ENCODE data around the gene APEH.

The APEH gene

GRCh38 chr3:49636883-49637609 lies 37.1 kb upstream of the APEH start:
- no peak overlapping the region for H3K4me2 ChIP-seq
- H3K27me3 ChIP-seq, result no peaks in the 10 kb centered on the region
- TF ChIP-seq Cebpa-rat (IDR thresholded peaks at IDR 0.05), result no peak
- H3K27ac ChIP-seq, result no peak overlapping the region
- peaks cover 8% of the 10 kb centered on the region for H3K4me1 ChIP-seq
- no peaks in the 10 kb centered on the region for H4K20me1 ChIP-seq
- no peak overlapping the region for H3K4me3 ChIP-seq
- H3K9ac ChIP-seq, result no peak overlapping the region
- H3K9me3 ChIP-seq, result peaks cover 5% of the 10 kb centered on the region; the same call in 1 of the 2 replicates
- no peaks in the 10 kb centered on the region for H3K36me3 ChIP-seq

GRCh38 chr3:49638445-49638844 lies 35.7 kb upstream of the APEH start:
- Histone ChIP-seq H3K4me1 (peaks cover 8% of the 10 kb centered on the region), H3K27me3 (no peaks in the 10 kb centered on the region), H3K36me3 (no peaks in the 10 kb centered on the region), H3K9me3 (no peaks in the 10 kb centered on the region), H3K4me2 (peak overlapping the region; percentile 36), H4K20me1 (no peaks in the 10 kb centered on the region), H3K4me3 (no peak overlapping the region), H3K9ac (no peak overlapping the region), H3K27ac (no peak overlapping the region)
- TF ChIP-seq Cebpa-rat (IDR thresholded peaks at IDR 0.05), result no peak

DNA sequence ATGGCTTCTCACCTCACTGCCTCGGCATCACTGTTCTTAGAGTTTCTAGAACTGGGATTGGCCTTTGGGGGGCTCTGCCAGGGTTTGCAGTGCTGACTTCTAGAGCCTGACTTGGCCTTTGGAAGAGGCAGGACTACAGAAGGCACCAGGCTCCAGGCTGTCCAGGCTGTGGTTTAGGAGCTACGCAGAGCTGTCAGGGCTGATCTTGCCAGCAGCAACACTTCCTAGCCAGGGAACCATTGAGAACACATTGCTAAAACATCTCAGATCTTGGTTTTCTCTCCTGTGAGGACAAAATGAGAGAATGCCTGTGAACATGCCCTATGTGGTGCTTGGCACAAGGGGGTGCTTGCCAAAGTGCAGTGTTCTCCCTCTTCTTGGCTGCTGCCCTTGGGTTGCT lies 34.6 kb upstream of the APEH start:
- no peak for TF ChIP-seq Cebpa-rat (IDR thresholded peaks at IDR 0.05)

DNA sequence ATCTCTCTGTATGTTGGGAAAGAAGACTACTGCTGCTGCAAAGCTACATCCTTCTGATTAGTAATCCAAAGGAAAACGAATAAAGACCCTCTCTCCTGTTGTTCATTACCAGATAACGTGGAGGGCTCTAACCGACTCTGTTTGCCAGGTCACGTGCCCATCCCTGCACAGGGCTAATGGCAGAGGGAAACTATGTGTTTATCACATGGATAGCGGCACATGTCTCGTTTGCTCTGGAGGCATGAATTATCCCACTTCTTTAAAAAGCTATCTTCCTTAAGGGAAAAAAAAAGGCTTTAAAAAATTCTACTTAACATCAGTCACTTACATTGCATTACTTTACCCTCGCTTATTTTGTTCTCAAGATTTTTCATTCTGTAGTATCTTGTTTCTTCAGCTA lies 32.9 kb upstream of the APEH start:
- TF ChIP-seq Cebpa-rat (IDR thresholded peaks at IDR 0.05), result no peak
- no peaks in the 10 kb centered on the region for H3K36me3 ChIP-seq
- no peak overlapping the region for H3K9ac ChIP-seq
- no peaks in the 10 kb centered on the region for H3K9me3 ChIP-seq
- H3K4me2 ChIP-seq, result no peak overlapping the region
- no peak overlapping the region for H3K4me3 ChIP-seq
- peaks cover 8% of the 10 kb centered on the region for H3K4me1 ChIP-seq
- no peak overlapping the region for H3K27ac ChIP-seq
- no peaks in the 10 kb centered on the region for H4K20me1 ChIP-seq
- H3K27me3 ChIP-seq, result no peaks in the 10 kb centered on the region

More for the DNA sequence above, 34.6 kb upstream of the APEH start:
- Histone ChIP-seq H3K9ac (no peak overlapping the region), H4K20me1 (no peaks in the 10 kb centered on the region), H3K4me2 (no peak overlapping the region), H3K36me3 (no peaks in the 10 kb centered on the region), H3K4me3 (no peak overlapping the region), H3K9me3 (no peaks in the 10 kb centered on the region), H3K27me3 (no peaks in the 10 kb centered on the region), H3K4me1 (peaks cover 8% of the 10 kb centered on the region), H3K27ac (no peak overlapping the region)

GRCh38 chr3:49641921-49642707 lies 32.0 kb upstream of the APEH start:
- H3K36me3 ChIP-seq, result no peaks in the 10 kb centered on the region
- TF ChIP-seq Cebpa-rat (IDR thresholded peaks at IDR 0.05), result no peak
- peaks cover 12% of the 10 kb centered on the region for H3K4me1 ChIP-seq
- no peak overlapping the region for H3K4me2 ChIP-seq
- H3K4me3 ChIP-seq, result no peak overlapping the region
- H3K27me3 ChIP-seq, result no peaks in the 10 kb centered on the region
- no peaks in the 10 kb centered on the region for H3K9me3 ChIP-seq
- 0 out of 2 replicates have a peak overlapping the region, but pooled peaks have one; percentile 4 for H3K27ac ChIP-seq
- H4K20me1 ChIP-seq, result no peaks in the 10 kb centered on the region
- no peak overlapping the region for H3K9ac ChIP-seq

DNA sequence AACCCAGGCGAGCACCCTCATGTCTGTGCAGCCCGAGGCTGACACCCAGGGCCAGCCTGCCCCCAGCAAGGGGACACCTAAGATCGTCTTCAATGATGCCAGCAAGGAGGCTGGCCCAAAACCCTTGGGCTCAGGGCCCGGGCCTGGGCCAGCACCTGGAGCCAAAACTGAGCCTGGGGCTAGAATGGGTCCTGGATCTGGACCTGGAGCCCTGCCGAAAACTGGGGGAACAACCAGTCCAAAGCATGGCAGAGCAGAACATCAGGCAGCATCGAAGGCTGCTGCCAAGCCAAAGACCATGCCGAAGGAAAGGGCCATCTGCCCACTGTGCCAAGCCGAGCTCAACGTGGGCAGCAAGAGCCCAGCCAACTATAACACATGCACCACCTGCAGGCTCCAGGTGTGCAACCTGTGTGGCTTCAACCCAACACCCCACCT lies 31.4 kb upstream of the APEH start:
- Histone ChIP-seq H3K4me2 (no peak overlapping the region), H4K20me1 (no peaks in the 10 kb centered on the region)

DNA sequence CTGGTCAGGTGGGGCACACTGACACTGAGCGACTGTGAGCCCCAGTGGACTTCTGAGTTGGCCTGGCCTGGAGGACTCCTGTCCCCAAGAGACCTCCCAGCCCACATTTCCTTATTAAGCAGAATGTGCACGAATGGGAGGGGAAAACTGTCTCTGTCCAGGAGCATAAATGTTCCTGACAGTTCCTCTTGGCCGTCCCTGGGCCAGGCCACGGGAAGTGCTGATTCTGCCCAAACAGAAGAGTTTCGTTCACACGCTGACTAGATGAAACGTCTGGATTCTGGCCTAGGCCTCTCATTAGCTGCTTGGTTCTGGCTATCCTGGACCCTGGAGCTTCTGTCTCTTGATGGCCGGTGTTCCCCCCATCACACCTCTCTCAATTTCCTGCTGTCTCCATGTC lies 29.5 kb upstream of the APEH start:
- no peak for TF ChIP-seq Cebpa-rat (IDR thresholded peaks at IDR 0.05)
- no peaks in the 10 kb centered on the region for H3K27me3 ChIP-seq
- no peaks in the 10 kb centered on the region for H3K9me3 ChIP-seq
- H3K4me3 ChIP-seq, result no peak overlapping the region
- H3K4me1 ChIP-seq, result peaks cover 19% of the 10 kb centered on the region
- no peak overlapping the region for H3K4me2 ChIP-seq
- H4K20me1 ChIP-seq, result no peaks in the 10 kb centered on the region
- no peak overlapping the region for H3K27ac ChIP-seq
- no peak overlapping the region for H3K9ac ChIP-seq
- H3K36me3 ChIP-seq, result no peaks in the 10 kb centered on the region

More for the DNA sequence above, 31.4 kb upstream of the APEH start:
- no peaks in the 10 kb centered on the region for H3K36me3 ChIP-seq
- no peaks in the 10 kb centered on the region for H3K9me3 ChIP-seq
- no peaks in the 10 kb centered on the region for H3K27me3 ChIP-seq
- H3K27ac ChIP-seq, result no peak overlapping the region
- H3K4me3 ChIP-seq, result no peak overlapping the region
- TF ChIP-seq Cebpa-rat (IDR thresholded peaks at IDR 0.05), result no peak
- H3K9ac ChIP-seq, result no peak overlapping the region
- H3K4me1 ChIP-seq, result peaks cover 18% of the 10 kb centered on the region

DNA sequence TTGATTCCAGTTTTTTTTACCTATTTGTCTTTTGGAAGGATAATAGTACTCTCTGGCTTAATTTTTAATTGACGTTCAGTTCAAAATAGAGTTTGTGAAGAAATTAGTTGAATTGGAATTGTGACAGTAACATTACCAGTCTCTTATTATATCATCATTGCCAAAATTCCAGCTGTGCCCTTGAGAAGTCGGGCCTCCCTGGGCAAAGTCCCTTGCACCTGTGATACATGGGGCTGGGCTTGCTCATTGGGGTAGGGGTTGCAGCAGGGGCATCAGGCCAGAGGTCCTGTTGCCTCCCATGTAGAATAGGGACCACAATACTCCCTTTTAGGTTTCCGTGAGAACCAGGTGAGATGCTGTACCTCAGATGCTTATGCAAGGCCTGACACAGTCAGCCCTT lies 27.9 kb upstream of the APEH start:
- peaks cover 30% of the 10 kb centered on the region for H3K4me1 ChIP-seq
- TF ChIP-seq Cebpa-rat (IDR thresholded peaks at IDR 0.05), result no peak
- H4K20me1 ChIP-seq, result no peaks in the 10 kb centered on the region
- no peaks in the 10 kb centered on the region for H3K27me3 ChIP-seq
- H3K4me2 ChIP-seq, result no peak overlapping the region
- H3K36me3 ChIP-seq, result no peaks in the 10 kb centered on the region
- no peak overlapping the region for H3K4me3 ChIP-seq
- no peak overlapping the region for H3K27ac ChIP-seq
- H3K9me3 ChIP-seq, result no peaks in the 10 kb centered on the region
- no peak overlapping the region for H3K9ac ChIP-seq

DNA sequence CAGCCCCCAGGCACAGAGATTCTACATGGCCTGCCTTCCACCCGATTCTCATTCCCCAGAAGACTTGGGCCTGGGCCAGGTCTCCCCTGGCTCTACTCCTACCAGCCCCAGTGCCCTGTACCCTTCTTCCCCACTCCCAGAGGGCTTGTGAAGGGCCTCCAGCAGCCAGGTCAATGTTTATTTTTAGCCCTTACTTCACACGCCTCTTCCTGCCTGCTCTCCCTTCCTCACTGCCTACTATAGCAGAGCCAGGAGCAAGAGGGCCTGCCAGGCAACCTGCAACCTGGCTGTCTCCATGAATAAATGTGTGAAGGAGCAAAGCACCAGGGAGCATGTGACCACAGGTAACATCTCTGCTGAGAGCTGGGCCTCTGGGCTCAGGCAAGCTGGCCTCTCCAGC lies 26.4 kb upstream of the APEH start:
- Histone ChIP-seq H3K27me3 (no peaks in the 10 kb centered on the region), H3K9me3 (no peaks in the 10 kb centered on the region), H3K27ac (peak overlapping the region; percentile 31; the same call in 1 of the 2 replicates), H3K36me3 (no peaks in the 10 kb centered on the region), H4K20me1 (no peaks in the 10 kb centered on the region), H3K4me3 (no peak overlapping the region), H3K4me1 (peaks cover 37% of the 10 kb centered on the region), H3K9ac (no peak overlapping the region), H3K4me2 (peak overlapping the region; percentile 65)
- TF ChIP-seq Cebpa-rat (IDR thresholded peaks at IDR 0.05), result no peak

DNA sequence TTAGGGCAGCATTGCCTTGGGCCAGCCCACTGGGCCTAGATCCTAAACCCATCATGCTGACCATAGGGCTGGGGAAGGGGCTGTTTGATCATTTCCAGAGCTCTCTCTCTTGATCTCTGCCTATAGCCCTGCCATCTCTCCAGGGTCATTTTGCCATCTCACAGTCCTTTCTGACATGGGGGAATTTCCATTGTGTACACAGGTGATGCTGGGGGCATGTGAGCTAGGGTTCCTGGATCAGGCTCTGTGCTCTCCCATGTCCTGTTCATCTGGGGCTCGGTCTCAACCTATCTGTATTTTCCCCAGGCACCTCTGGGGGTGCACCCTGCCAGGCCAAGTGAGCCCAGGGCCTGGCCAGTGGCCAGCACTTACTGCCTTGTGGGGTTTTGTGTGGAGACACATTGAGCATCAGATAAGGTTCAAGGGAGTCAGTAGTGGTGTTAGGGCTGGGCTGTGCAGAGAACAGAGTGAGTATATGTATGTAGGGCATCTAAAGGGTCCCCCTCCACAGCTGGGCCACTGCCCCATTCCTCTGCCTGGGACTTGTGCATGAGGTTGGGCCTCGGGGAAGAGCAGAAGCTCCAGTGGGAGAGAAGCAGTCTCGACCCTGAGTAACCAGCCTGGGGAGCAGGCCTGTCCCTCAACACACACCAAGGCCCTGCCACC lies 25.7 kb upstream of the APEH start:
- no peak overlapping the region for H3K27ac ChIP-seq
- H3K27me3 ChIP-seq, result no peaks in the 10 kb centered on the region
- no peak overlapping the region for H3K9ac ChIP-seq
- peak overlapping the region; percentile 65 for H3K4me2 ChIP-seq
- 0 out of 2 replicates have a peak, but pooled peaks cover 5% of the 10 kb centered on the region for H4K20me1 ChIP-seq
- H3K4me1 ChIP-seq, result peaks cover 44% of the 10 kb centered on the region
- no peaks in the 10 kb centered on the region for H3K9me3 ChIP-seq
- no peak for TF ChIP-seq Cebpa-rat (IDR thresholded peaks at IDR 0.05)
- no peak overlapping the region for H3K4me3 ChIP-seq
- H3K36me3 ChIP-seq, result no peaks in the 10 kb centered on the region

All from BLaER1 (cell line).